ENCODE results near the gene RAB25.
"Not testable (repeated sequence)": the region's sequence is repeated elsewhere in the genome, so short reads cannot be mapped to it uniquely, and the experiment has no call there.

The RAB25 gene

GRCh38 chr1:156067262-156067661, 6.3 kb downstream of the RAB25 start:
- TF ChIP-seq EZH2phosphoT487 (IDR thresholded peaks at IDR 0.05; ENCODE audit: borderline replicate concordance, low read length), result no peak
- TF ChIP-seq, protein P1, sequence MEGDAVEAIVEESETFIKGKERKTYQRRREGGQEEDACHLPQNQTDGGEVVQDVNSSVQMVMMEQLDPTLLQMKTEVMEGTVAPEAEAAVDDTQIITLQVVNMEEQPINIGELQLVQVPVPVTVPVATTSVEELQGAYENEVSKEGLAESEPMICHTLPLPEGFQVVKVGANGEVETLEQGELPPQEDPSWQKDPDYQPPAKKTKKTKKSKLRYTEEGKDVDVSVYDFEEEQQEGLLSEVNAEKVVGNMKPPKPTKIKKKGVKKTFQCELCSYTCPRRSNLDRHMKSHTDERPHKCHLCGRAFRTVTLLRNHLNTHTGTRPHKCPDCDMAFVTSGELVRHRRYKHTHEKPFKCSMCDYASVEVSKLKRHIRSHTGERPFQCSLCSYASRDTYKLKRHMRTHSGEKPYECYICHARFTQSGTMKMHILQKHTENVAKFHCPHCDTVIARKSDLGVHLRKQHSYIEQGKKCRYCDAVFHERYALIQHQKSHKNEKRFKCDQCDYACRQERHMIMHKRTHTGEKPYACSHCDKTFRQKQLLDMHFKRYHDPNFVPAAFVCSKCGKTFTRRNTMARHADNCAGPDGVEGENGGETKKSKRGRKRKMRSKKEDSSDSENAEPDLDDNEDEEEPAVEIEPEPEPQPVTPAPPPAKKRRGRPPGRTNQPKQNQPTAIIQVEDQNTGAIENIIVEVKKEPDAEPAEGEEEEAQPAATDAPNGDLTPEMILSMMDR (IDR thresholded peaks at IDR 0.05; ENCODE audit: low read depth, low read length, poor library complexity, severe bottlenecking), result no peak
- H3F3A ChIP-seq (ENCODE audit: control insufficient read depth, insufficient read depth), result 0 out of 2 replicates have a peak, but pooled peaks cover 2% of the 10 kb centered on the region
- H3K79me2 ChIP-seq (ENCODE audit: control insufficient read depth, low read length), result no peaks in the 10 kb centered on the region
- H3K9me2 ChIP-seq (replicated peaks; ENCODE audit: control insufficient read depth, low read length), result no peaks in the 10 kb centered on the region
- H3K27me3 ChIP-seq (ENCODE audit: control insufficient read depth, low read length), result peaks cover 4% of the 10 kb centered on the region
- H3K27ac ChIP-seq (ENCODE audit: low read depth, low read length), result no peak overlapping the region
- no peak overlapping the region for H3K4me3 ChIP-seq (ENCODE audit: low read length)
- no peak overlapping the region for H3K4me2 ChIP-seq (ENCODE audit: low read length)
- H3K4me1 ChIP-seq (ENCODE audit: control insufficient read depth, low read length), result peaks cover 3% of the 10 kb centered on the region; the same call in 1 of the 2 replicates
- no peaks in the 10 kb centered on the region for H3K36me3 ChIP-seq (ENCODE audit: control insufficient read depth, low read length)
- H3K9me3 ChIP-seq (ENCODE audit: control insufficient read depth, insufficient read depth, low read length), result no peaks in the 10 kb centered on the region
- no peaks in the 10 kb centered on the region for H4K20me1 ChIP-seq (ENCODE audit: control insufficient read depth, insufficient read depth, low read depth, low read length)

- no peak overlapping the region for H3K4me2 ChIP-seq (ENCODE audit: low read length)
- H3K79me2 ChIP-seq (ENCODE audit: control insufficient read depth, low read length), result no peaks in the 10 kb centered on the region; the same call in 1 of the 2 replicates
- H3K4me1 ChIP-seq (ENCODE audit: control insufficient read depth, low read length), result peaks cover 6% of the 10 kb centered on the region
- no peak for TF ChIP-seq EZH2phosphoT487 (IDR thresholded peaks at IDR 0.05; ENCODE audit: borderline replicate concordance, low read length)
- TF ChIP-seq, protein P1 (IDR thresholded peaks at IDR 0.05; ENCODE audit: low read depth, low read length, poor library complexity, severe bottlenecking), result no peak
- no peak overlapping the region for H3K4me3 ChIP-seq (ENCODE audit: low read length)
- no peaks in the 10 kb centered on the region for H3K9me3 ChIP-seq (ENCODE audit: control insufficient read depth, insufficient read depth, low read length)
- no peak overlapping the region for H3K27ac ChIP-seq (ENCODE audit: low read depth, low read length)
- 0 out of 2 replicates have a peak, but pooled peaks cover 2% of the 10 kb centered on the region for H3F3A ChIP-seq (ENCODE audit: control insufficient read depth, insufficient read depth)
- H4K20me1 ChIP-seq (ENCODE audit: control insufficient read depth, insufficient read depth, low read depth, low read length), result no peaks in the 10 kb centered on the region
- no peaks in the 10 kb centered on the region for H3K9me2 ChIP-seq (replicated peaks; ENCODE audit: control insufficient read depth, low read length)
- no peaks in the 10 kb centered on the region for H3K36me3 ChIP-seq (ENCODE audit: control insufficient read depth, low read length)
- H3K27me3 ChIP-seq (ENCODE audit: control insufficient read depth, low read length), result peaks cover 4% of the 10 kb centered on the region
Observed at GRCh38 chr1:156069490-156070455, 8.8 kb downstream of the RAB25 start.

GRCh38 chr1:156070548-156070947, 9.6 kb downstream of the RAB25 start:
- H3F3A ChIP-seq (ENCODE audit: control insufficient read depth, insufficient read depth), result no peaks in the 10 kb centered on the region
- TF ChIP-seq EZH2phosphoT487 (IDR thresholded peaks at IDR 0.05; ENCODE audit: borderline replicate concordance, low read length), result no peak
- TF ChIP-seq, protein P1 (IDR thresholded peaks at IDR 0.05; ENCODE audit: low read depth, low read length, poor library complexity, severe bottlenecking), result no peak
- no peak overlapping the region for H3K4me3 ChIP-seq (ENCODE audit: low read length)
- H4K20me1 ChIP-seq (ENCODE audit: control insufficient read depth, insufficient read depth, low read depth, low read length), result no peaks in the 10 kb centered on the region
- H3K36me3 ChIP-seq (ENCODE audit: control insufficient read depth, low read length), result no peaks in the 10 kb centered on the region
- peaks cover 8% of the 10 kb centered on the region for H3K79me2 ChIP-seq (ENCODE audit: control insufficient read depth, low read length)
- H3K27ac ChIP-seq (ENCODE audit: low read depth, low read length), result no peak overlapping the region
- no peaks in the 10 kb centered on the region for H3K9me2 ChIP-seq (replicated peaks; ENCODE audit: control insufficient read depth, low read length)
- H3K4me2 ChIP-seq (ENCODE audit: low read length), result no peak overlapping the region
- peaks cover 4% of the 10 kb centered on the region for H3K27me3 ChIP-seq (ENCODE audit: control insufficient read depth, low read length)
- H3K9me3 ChIP-seq (ENCODE audit: control insufficient read depth, insufficient read depth, low read length), result no peaks in the 10 kb centered on the region
- peaks cover 13% of the 10 kb centered on the region for H3K4me1 ChIP-seq (ENCODE audit: control insufficient read depth, low read length)

DNA sequence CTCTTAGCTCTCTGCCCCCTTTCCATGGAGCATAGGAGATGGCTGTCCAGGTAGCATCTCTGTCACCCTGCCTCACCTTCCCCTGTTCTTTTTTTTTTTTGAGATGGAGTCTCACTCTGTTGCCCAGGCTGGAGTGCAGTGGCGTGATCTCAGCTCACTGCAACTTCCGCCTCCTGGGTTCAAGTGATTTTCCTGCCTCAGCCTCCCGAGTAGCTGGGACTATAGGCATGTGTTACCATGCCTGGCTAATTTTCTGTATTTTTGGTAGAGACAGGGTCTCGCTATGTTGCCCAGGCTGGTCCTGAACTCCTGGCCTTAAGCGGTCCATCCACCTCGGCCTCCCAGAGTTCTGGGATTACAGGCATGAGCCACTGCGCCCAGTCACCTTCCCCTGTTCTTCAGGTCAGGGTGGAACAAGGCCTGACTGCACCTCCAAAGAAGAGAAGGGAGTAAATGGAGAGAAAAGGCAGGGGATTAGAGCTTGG, 10.4 kb downstream of the RAB25 start:
- H3K9me3 ChIP-seq (ENCODE audit: control insufficient read depth, insufficient read depth, low read length); H3K27ac ChIP-seq (ENCODE audit: low read depth, low read length); H3K9me2 ChIP-seq (replicated peaks; ENCODE audit: control insufficient read depth, low read length); H3K27me3 ChIP-seq (ENCODE audit: control insufficient read depth, low read length); H4K20me1 ChIP-seq (ENCODE audit: control insufficient read depth, insufficient read depth, low read depth, low read length); H3K36me3 ChIP-seq (ENCODE audit: control insufficient read depth, low read length); H3K4me3 ChIP-seq (ENCODE audit: low read length); H3K4me2 ChIP-seq (ENCODE audit: low read length); H3F3A ChIP-seq (ENCODE audit: control insufficient read depth, insufficient read depth): not testable (repeated sequence)
- peaks cover 16% of the 10 kb centered on the region for H3K79me2 ChIP-seq (ENCODE audit: control insufficient read depth, low read length)
- H3K4me1 ChIP-seq (ENCODE audit: control insufficient read depth, low read length), result peaks cover 16% of the 10 kb centered on the region

Data from DOHH2 (cell line).